ENCODE results near the gene SRGAP1. TPM values are rescaled to one million over a fixed set of nuclear protein-coding genes. Genes with fewer than 3 reads are reported as not detected.

SRGAP1 gene
- total and polyA plus RNA-seq, 7 donors, result 0.23 to 5.1 (median 1.5) TPM

DNA sequence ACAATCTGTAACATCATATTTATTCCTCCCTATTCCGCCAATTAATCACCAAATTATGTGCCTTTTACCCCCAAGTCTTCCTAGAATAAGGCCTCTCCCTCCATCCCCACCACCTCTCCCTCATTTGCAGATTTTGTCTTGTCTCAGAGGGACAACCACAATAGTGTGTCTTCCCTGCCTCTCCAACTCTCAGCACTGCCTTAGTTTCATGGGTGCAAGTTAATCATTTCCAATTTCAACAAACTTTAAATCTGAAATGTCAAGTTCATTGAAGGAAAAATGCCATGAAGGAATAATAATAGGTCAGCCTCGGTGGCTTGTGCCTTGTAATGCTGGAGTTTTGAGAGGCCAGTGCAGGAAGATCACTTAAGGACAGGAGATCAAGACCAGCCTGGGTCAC is 33.2 kb upstream of the SRGAP1 start:
- no peak overlapping the region for H3K27ac ChIP-seq
- H3K27me3 ChIP-seq (ENCODE audit: insufficient read depth in 3 of 3, low read length in 2 of 3), result no peaks in the 10 kb centered on the region
- H3K4me1 ChIP-seq, result no peaks in the 10 kb centered on the region
- WGBS, 3 donors, result 77 to 87% (median 81%) methylated on average over 2 of the region's 2 CpGs
- intact Hi-C loops (cut with DNase I), result no loop called here
- no peaks in the 10 kb centered on the region for H3K9me3 ChIP-seq
- ATAC-seq, result no peak
- DNase-seq, result no peak
- H3K4me3 ChIP-seq, result no peak overlapping the region
- TF ChIP-seq, protein P1, sequence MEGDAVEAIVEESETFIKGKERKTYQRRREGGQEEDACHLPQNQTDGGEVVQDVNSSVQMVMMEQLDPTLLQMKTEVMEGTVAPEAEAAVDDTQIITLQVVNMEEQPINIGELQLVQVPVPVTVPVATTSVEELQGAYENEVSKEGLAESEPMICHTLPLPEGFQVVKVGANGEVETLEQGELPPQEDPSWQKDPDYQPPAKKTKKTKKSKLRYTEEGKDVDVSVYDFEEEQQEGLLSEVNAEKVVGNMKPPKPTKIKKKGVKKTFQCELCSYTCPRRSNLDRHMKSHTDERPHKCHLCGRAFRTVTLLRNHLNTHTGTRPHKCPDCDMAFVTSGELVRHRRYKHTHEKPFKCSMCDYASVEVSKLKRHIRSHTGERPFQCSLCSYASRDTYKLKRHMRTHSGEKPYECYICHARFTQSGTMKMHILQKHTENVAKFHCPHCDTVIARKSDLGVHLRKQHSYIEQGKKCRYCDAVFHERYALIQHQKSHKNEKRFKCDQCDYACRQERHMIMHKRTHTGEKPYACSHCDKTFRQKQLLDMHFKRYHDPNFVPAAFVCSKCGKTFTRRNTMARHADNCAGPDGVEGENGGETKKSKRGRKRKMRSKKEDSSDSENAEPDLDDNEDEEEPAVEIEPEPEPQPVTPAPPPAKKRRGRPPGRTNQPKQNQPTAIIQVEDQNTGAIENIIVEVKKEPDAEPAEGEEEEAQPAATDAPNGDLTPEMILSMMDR (IDR thresholded peaks at IDR 0.05), result no peak
- H3K36me3 ChIP-seq (ENCODE audit: insufficient read depth in 1 of 2, low read depth in 1 of 2), result peaks cover 0 to 22% of the 10 kb centered on the region in 2 donors

DNA sequence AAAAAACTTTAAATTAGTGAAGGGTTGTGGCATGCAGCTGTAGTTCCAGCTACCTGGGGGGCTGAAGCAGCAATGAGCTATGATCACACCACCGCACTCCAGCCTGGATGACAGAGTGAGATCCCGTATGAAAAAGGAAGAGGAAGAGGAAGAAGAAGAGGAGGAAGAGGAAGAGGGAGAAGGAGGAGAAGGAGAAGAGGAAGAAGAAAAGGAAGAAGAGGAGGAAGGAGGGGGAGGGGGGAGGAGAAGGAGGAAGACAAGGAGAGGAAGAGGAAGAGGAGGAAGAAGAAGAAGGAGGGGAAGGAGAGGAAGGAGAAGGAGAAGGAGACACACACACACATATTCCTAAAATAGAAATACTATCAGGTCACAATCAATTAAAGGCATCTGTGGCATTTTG is 32.7 kb upstream of the SRGAP1 start:
- Histone ChIP-seq H3K27me3 (ENCODE audit: insufficient read depth in 3 of 3, low read length in 2 of 3) (no peaks in the 10 kb centered on the region), H3K9me3 (no peaks in the 10 kb centered on the region), H3K36me3 (ENCODE audit: insufficient read depth in 1 of 2, low read depth in 1 of 2) (peaks cover 0 to 19% of the 10 kb centered on the region in 2 donors), H3K4me1 (no peaks in the 10 kb centered on the region), H3K4me3 (no peak overlapping the region), H3K27ac (no peak overlapping the region)
- ATAC-seq (no peak), DNase-seq (no peak)
- WGBS, 3 donors, result 81 to 88% (median 81%) methylated on average over 2 of the region's 2 CpGs
- TF ChIP-seq, protein P1 (IDR thresholded peaks at IDR 0.05), result no peak
- intact Hi-C loops (cut with DNase I), result no loop called here

DNA sequence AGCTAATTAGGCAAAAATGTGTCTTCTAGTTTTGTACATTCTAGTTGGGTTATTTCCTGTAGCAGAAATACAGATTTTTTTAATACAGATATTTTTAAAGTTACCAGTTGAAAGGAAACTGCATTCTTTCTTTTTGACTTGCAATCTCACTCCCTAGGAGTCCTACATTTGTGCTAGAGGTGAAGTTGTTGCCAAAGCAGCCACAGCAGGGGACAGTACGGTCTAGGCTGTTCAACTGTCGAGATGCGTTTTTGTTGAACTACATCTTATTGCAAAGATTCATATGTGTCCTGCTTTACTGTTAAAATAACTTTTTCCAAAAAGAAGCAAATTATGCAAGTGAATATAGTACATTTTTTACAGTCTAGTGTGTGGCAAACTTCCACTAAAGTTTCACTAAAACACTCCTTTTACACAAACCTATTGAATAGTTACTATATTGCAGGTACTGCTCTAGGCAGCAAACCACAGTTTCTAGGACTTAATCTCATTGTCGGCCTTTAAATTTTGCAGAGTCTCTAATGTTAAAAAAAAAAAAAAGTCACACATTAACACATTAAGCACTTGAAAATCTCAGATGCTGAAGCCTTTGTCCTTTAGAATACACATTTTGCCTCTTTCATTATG is 30.2 kb upstream of the SRGAP1 start:
- TF ChIP-seq, protein P1 (IDR thresholded peaks at IDR 0.05), result no peak
- no peak overlapping the region for H3K4me3 ChIP-seq
- intact Hi-C loops (cut with DNase I), result no loop called here
- H3K9me3 ChIP-seq, result no peaks in the 10 kb centered on the region
- no peaks in the 10 kb centered on the region for H3K4me1 ChIP-seq
- H3K27ac ChIP-seq, result no peak overlapping the region
- WGBS, 3 donors, result 74 to 78% (median 74%) methylated on average over 4 of the region's 4 CpGs
- ATAC-seq, result no peak
- H3K27me3 ChIP-seq (ENCODE audit: insufficient read depth in 3 of 3, low read length in 2 of 3), result no peaks in the 10 kb centered on the region
- DNase-seq, result no peak
- peaks cover 0 to 5% of the 10 kb centered on the region in 2 donors for H3K36me3 ChIP-seq (ENCODE audit: insufficient read depth in 1 of 2, low read depth in 1 of 2)

DNA sequence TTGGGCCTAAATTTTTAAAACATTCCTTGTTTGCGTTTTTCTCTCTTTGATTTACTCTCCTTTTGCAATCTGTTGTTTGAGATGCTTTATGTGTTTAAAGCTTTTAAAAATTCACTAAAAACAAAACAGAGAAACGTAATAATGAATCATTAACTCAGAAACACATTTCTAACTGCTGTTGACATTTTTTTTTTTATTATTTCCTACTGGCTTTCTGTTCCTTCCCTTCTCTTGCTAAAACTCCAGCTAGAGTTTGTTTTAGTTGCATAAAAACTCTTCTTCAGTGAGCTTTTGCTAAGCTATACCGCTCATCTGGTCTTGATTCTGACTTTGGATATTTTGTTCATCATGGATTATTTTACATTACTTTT is 29.0 kb upstream of the SRGAP1 start:
- TF ChIP-seq, protein P1 (IDR thresholded peaks at IDR 0.05), result no peak
- Histone ChIP-seq H3K36me3 (ENCODE audit: insufficient read depth in 1 of 2, low read depth in 1 of 2) (no peaks in the 10 kb centered on the region), H3K27ac (no peak overlapping the region), H3K4me1 (no peaks in the 10 kb centered on the region), H3K9me3 (no peaks in the 10 kb centered on the region), H3K4me3 (no peak overlapping the region), H3K27me3 (ENCODE audit: insufficient read depth in 3 of 3, low read length in 2 of 3) (peaks cover 0 to 4% (median 0%) of the 10 kb centered on the region in 3 donors)
- intact Hi-C loops (cut with DNase I), result no loop called here
- 88 to 95% (median 93%) methylated on average over 3 of the region's 3 CpGs for WGBS, 3 donors
- no peak for ATAC-seq
- DNase-seq, result no peak

DNA sequence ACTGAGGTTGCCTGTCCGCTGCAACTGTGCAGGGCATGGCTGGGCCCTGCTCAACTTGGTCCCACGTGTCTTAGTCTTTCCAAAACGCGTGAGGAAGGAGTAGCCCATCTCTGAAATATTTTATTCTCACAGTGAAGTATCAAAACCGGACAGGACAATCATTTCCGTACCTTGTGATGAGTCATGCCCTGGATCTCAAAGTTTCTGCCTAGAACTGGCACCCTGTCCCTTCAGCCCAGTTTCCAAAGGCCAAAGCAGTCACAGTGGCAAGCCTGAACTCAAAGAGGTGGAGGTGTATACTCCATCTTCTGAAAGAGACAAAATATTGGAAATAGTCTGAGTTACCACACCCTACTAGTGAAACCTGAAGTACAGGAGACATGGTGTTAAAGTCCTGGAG is 28.5 kb upstream of the SRGAP1 start:
- intact Hi-C loops (cut with DNase I), result no loop called here
- ATAC-seq (no peak), DNase-seq (no peak)
- H3K27me3 ChIP-seq (ENCODE audit: insufficient read depth in 3 of 3, low read length in 2 of 3), result peaks cover 0 to 10% (median 0%) of the 10 kb centered on the region in 3 donors
- H3K4me1 ChIP-seq, result no peaks in the 10 kb centered on the region
- TF ChIP-seq, protein P1 (IDR thresholded peaks at IDR 0.05), result no peak
- WGBS, 3 donors, result 87 to 90% (median 87%) methylated on average over 6 of the region's 6 CpGs
- no peak overlapping the region for H3K27ac ChIP-seq
- H3K4me3 ChIP-seq, result no peak overlapping the region
- no peaks in the 10 kb centered on the region for H3K9me3 ChIP-seq
- no peaks in the 10 kb centered on the region for H3K36me3 ChIP-seq (ENCODE audit: insufficient read depth in 1 of 2, low read depth in 1 of 2)
